NCI-H2196 treated with DMSO at 0.1 percent for 48 hours (cell line): ENCODE measurements around the gene UNC5A.

Experiments
- DNase-seq: peaks from one replicate; lab custom pipeline; 2025; ENCODE audit not compliant: unreplicated experiment; lab: John Stamatoyannopoulos, UW

UNC5A gene

DNA sequence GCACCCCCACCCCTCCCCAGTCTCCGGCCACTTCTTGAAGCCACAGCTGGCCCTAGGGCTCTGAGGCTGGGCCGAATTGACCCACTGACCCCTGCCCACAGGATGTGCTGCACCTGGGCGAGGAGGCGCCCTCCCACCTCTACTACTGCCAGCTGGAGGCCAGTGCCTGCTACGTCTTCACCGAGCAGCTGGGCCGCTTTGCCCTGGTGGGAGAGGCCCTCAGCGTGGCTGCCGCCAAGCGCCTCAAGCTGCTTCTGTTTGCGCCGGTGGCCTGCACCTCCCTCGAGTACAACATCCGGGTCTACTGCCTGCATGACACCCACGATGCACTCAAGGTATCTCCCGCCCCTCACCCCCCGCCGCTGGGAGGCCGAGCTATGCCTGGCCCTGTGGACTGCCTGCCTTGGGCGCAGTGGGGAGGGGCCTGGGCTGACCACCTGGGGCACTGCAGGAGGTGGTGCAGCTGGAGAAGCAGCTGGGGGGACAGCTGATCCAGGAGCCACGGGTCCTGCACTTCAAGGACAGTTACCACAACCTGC lies 67.5 kb downstream of the UNC5A start:
- DNase-seq, result no peak

- no peak for DNase-seq
Measured at GRCh38 chr5:176878463-176878862, 68.1 kb downstream of the UNC5A start.

DNA sequence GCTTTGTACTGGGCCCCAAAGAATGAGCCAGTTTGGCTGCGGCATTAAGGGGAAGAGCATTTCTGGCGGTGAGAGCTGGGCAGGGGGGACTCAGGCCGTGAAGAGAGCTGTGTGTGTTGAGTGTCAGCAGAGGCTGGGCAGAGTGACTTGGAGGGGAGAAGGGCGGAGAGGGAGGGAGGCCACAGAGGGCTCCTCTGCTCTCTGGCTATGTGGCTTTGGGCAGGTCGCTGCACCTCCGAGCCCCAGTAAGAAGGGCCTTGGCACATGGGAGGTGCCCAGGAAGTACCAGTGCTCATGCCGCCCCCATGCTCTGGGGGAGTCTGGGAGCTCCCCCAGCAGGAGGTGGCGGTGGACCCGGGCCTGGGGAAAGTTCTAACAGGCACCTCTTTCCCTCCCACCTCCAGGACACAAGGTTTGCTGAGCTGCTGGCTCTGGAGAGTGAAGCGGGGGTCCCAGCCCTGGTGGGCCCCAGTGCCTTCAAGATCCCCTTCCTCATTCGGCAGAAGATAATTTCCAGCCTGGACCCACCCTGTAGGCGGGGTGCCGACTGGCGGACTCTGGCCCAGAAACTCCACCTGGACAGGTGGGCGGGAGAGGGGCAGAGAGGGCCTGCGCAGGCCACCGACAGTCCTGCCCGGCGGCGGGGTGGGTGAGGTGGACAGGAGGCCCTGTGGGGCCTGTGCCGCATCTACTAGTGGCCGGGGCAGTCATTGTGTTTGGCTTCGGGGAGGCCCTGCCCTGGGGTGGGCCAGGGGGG lies 68.7 kb downstream of the UNC5A start:
- DNase-seq, result no peak

DNA sequence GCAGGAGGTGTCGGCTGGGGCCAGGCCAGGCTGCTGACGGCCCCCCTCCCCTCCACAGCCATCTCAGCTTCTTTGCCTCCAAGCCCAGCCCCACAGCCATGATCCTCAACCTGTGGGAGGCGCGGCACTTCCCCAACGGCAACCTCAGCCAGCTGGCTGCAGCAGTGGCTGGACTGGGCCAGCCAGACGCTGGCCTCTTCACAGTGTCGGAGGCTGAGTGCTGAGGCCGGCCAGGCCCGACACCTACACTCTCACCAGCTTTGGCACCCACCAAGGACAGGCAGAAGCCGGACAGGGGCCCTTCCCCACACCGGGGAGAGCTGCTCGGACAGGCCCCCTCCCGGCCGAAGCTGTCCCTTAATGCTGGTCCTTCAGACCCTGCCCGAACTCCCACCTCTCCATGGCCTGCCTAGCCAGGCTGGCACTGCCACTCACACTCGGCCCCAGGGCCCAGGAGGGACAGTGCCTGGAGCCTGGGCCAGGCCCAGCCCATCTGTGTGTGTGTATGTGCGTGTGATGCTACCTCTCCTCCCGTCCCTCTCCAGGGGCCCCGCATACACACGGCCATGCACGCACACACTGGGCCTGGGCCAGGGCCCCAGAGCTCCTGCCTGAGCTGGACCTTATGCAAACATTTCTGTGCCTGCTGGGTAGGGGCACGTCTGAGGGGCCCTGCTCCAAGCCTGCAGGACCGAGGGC lies 69.5 kb downstream of the UNC5A start:
- DNase-seq, result no peak

DNA sequence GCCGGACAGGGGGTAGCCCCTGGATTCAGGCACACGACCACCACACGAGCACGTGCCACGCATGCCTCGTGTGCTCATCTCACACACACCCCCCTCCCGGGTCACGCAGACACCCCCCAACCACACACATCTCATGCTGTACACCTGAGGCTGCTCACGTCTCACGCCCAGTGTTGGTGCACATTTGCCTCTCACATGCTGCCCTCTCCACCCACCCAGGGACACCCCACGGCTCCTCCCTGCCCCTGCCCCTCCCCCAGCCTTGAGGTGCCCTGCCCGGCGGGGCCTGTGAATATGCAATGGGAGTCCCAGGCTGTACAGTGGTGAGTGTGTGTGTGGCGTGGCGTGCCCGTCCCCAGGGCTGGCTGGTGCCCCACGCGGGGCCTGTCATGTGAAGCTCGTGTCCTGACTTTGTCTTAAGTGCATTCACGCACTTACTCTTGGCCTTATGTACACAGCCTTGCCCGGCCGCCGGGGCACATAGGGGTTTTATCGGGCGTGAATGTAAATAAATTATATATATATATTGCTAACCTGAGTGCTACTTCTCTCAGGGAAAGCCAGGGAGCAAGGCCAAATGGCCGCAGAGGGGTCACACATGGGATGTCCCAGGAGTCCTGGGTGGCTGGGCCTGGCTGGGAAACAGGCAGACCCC lies 70.1 kb downstream of the UNC5A start:
- DNase-seq, result no peak

- no peak for DNase-seq
Measured at GRCh38 chr5:176881021-176881749, 70.8 kb downstream of the UNC5A start.

GRCh38 chr5:176881816-176882566 lies 71.6 kb downstream of the UNC5A start:
- DNase-seq, result no peak

DNA sequence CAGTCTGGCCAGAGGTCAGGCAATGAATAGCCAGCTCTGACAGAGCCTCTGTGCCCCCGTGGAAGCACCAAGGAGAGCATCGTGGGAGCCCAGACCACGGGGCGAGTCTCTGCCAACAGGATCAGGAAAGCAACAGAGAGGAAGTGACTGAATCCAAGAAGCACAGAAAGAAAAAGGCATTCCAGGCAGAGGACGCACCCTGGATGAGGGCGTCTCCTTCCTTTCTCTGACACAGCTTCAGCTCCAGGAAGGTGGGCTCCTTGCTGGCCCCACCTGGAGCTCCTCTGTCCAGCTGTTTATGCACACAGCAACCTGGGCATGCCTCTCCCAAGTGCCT lies 72.2 kb downstream of the UNC5A start:
- DNase-seq, result no peak

GRCh38 chr5:176883700-176884570 lies 73.6 kb downstream of the UNC5A start:
- no peak for DNase-seq

GRCh38 chr5:176884571-176884890 lies 74.2 kb downstream of the UNC5A start:
- no peak for DNase-seq

GRCh38 chr5:176886336-176887251 lies 76.2 kb downstream of the UNC5A start:
- DNase-seq, result no peak

GRCh38 chr5:176887252-176887849 lies 77.0 kb downstream of the UNC5A start:
- no peak for DNase-seq

- no peak for DNase-seq
Measured at GRCh38 chr5:176888016-176888864, 77.9 kb downstream of the UNC5A start.

DNA sequence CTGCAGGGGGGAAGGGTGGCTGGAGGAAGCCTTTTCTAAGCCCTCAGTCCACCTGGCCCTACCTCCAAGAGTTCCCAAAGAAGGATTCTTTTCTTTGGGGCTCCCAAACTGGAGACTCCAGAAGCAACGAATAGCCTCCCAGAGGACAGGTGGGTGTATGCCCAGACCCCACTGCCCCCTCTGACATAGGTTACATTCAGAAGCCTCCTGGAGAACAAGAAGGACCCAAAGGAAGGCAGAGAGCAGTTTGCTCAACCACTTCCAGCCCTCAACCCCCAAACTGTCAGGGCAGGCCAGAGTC lies 78.5 kb downstream of the UNC5A start:
- DNase-seq, result no peak

- no peak for DNase-seq
Measured at GRCh38 chr5:176889321-176890280, 79.2 kb downstream of the UNC5A start.
